Progenitor cell of endocrine pancreas (in vitro differentiated cells): ENCODE results near the gene MEIS1. TPM values are rescaled to one million over a fixed set of nuclear protein-coding genes. Genes with fewer than 3 reads are reported as not detected.

Experiments used
- DNase-seq: peaks from one replicate; pipeline ENCODE4 v3.0.0; 2021; ENCODE audit warnings: low spot score; ENCODE audit not compliant: unreplicated experiment
- H3K27ac Mint-ChIP-seq: 2 replicates; pipeline ENCODE4 v1.8.0; 2021; ENCODE audit warnings: mild to moderate bottlenecking, moderate library complexity, mixed read lengths
- H3K27me3 Mint-ChIP-seq: 2 replicates; pipeline ENCODE4 v1.8.0; 2021; ENCODE audit warnings: mixed read lengths
- H3K36me3 Mint-ChIP-seq: 2 replicates; pipeline ENCODE4 v1.8.0; 2022; ENCODE audit warnings: mixed read lengths; ENCODE audit not compliant: insufficient read depth
- H3K4me1 Mint-ChIP-seq: 2 replicates; pipeline ENCODE4 v1.8.0; 2021; ENCODE audit warnings: low read depth, mixed read lengths
- H3K4me3 Mint-ChIP-seq: 2 replicates; pipeline ENCODE4 v1.8.0; 2021; ENCODE audit warnings: low read depth, mild to moderate bottlenecking, moderate library complexity, mixed read lengths
- H3K9me3 Mint-ChIP-seq: 2 replicates; pipeline ENCODE4 v1.8.0; 2021; ENCODE audit warnings: low read depth, mixed read lengths
- CTCF ChIP-seq: fragments of 200-600 bp; sonication (generic); IDR thresholded peaks from one replicate; pipeline ENCODE4 v1.5.0; 2021; ENCODE audit warnings: antibody characterized with exemption, mild to moderate bottlenecking; ENCODE audit not compliant: unreplicated experiment
- total RNA-seq: library from RNA; stranded (reverse); gene quantifications from 2 replicates; pipeline ENCODE4 v1.2.1, GENCODE V29; 2021

The MEIS1 gene
- total RNA-seq, 1 donor from 2014 or later = 296 TPM

GRCh38 chr2:66604976-66605375 lies 170.1 kb downstream of the MEIS1 start:
- no peak overlapping the region for H3K27ac Mint-ChIP-seq
- H3K9me3 Mint-ChIP-seq = peaks cover 8% of the 10 kb centered on the region
- no peaks in the 10 kb centered on the region for H3K27me3 Mint-ChIP-seq
- DNase-seq = no peak
- H3K4me3 Mint-ChIP-seq = no peak overlapping the region
- no peak for TF ChIP-seq CTCF
- peaks cover 8% of the 10 kb centered on the region for H3K36me3 Mint-ChIP-seq
- peaks cover 3% of the 10 kb centered on the region for H3K4me1 Mint-ChIP-seq

DNA sequence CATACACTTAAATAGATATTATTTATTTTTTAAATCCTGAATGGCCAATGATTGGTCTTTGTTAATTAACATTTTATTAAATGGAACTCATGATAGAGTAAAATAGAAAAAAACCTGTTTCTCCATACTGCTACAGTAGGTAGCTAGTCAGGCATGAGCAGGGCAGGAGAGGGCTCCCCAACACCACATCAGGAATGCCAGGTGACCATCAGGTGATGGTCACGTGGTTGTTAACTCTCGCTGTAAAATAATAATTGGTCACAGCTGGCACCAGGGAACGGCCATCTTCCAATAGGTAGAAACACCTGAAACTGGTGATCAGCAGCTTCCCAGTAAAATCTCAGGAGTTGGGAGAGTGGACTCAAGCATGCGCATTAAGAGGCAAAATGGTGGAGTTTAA lies 172.2 kb downstream of the MEIS1 start:
- Mint-ChIP-seq H3K27ac (no peak overlapping the region), H3K9me3 (peaks cover 18% of the 10 kb centered on the region), H3K36me3 (peaks cover 19% of the 10 kb centered on the region), H3K4me3 (no peak overlapping the region), H3K4me1 (peaks cover 3% of the 10 kb centered on the region), H3K27me3 (no peaks in the 10 kb centered on the region)
- no peak for DNase-seq
- TF ChIP-seq CTCF = no peak
